Caco-2 (cell line): ENCODE results near the gene C5orf15. TPM values are rescaled to one million over a fixed set of nuclear protein-coding genes. Genes with fewer than 3 reads are reported as not detected.

Source experiments
- BruUV-seq: library from RNA; stranded (reverse); fragments of 400-500 nt; replicated peaks from 2 replicates; lab custom pipeline; 2021; lab: Mats Ljungman, UMichigan
- CTCF ChIA-PET: fragments of 300-600 bp; sonication (Branson Sonifier 250); formaldehyde crosslinking; loops from one replicate; lab custom pipeline; 2022; ENCODE audit warnings: antibody characterized with exemption; lab: Charles Lee
- POLR2A ChIA-PET: fragments of 300-600 bp; sonication (Branson Sonifier 250); formaldehyde crosslinking; loops from one replicate; lab custom pipeline; 2022; ENCODE audit warnings: antibody characterized with exemption; lab: Charles Lee
- DNase-seq, 2 experiments: peaks; one replicate each; pipeline versions ENCODE4 v3.0.0 to v3.0.0-alpha.2; 2020 to 2022
- H3K27me3 ChIP-seq: replicated peaks from 2 replicates; pipeline ENCODE4 v1.6.0; 2011; ENCODE audit warnings: low read length; ENCODE audit not compliant: control insufficient read depth, insufficient read depth
- H3K36me3 ChIP-seq: 2 replicates; pipeline ENCODE4 v1.5.1; 2011; ENCODE audit warnings: low read length; ENCODE audit not compliant: control insufficient read depth, insufficient read depth
- H3K4me1 ChIP-seq: fragments of 250-450 bp; sonication (Bioruptor Pico); 2 replicates; pipeline ENCODE4 v1.5.1; 2020; ENCODE audit warnings: mild to moderate bottlenecking
- H3K4me3 ChIP-seq: 2 replicates; pipeline ENCODE4 v1.5.1; 2011; ENCODE audit warnings: low read depth, mild to moderate bottlenecking, control low read depth, low read length
- H3K9me3 ChIP-seq: fragments of 250-450 bp; sonication (Bioruptor Pico); 2 replicates; pipeline ENCODE4 v1.5.1; 2020; ENCODE audit warnings: mild to moderate bottlenecking, moderate library complexity
- H3K27ac Mint-ChIP-seq: one replicate; pipeline ENCODE4 v1.8.0; 2022; ENCODE audit warnings: mixed read lengths; ENCODE audit not compliant: unreplicated experiment
- H3K27me3 Mint-ChIP-seq: one replicate; pipeline ENCODE4 v1.8.0; 2022; ENCODE audit warnings: mixed read lengths; ENCODE audit not compliant: insufficient read depth, unreplicated experiment
- H3K36me3 Mint-ChIP-seq: one replicate; pipeline ENCODE4 v1.8.0; 2022; ENCODE audit warnings: mild to moderate bottlenecking, mixed read lengths; ENCODE audit not compliant: insufficient read depth, unreplicated experiment
- H3K4me1 Mint-ChIP-seq: one replicate; pipeline ENCODE4 v1.8.0; 2022; ENCODE audit warnings: low read depth, mixed read lengths; ENCODE audit not compliant: unreplicated experiment
- H3K4me3 Mint-ChIP-seq: one replicate; pipeline ENCODE4 v1.8.0; 2022; ENCODE audit warnings: mild to moderate bottlenecking, moderate library complexity, mixed read lengths; ENCODE audit not compliant: unreplicated experiment
- H3K9me3 Mint-ChIP-seq: one replicate; pipeline ENCODE4 v1.8.0; 2022; ENCODE audit warnings: mixed read lengths; ENCODE audit not compliant: unreplicated experiment
- CTCF ChIP-seq, 2 experiments: fragments of 200-600 bp in 1 of 2; IDR thresholded peaks; 1 replicate in 1 of 2; 2 replicates in 1 of 2; pipeline versions ENCODE4 v1.5.1 to v1.8.0; 2011 to 2022; ENCODE audit warnings: antibody characterized with exemption in 1 of 2, control low read depth in 1 of 2, inconsistent platforms in 1 of 2, low read depth in 1 of 2, low read length in 1 of 2, mild to moderate bottlenecking in 1 of 2, moderate library complexity in 1 of 2; ENCODE audit not compliant: insufficient read depth in 1 of 2, severe bottlenecking in 1 of 2, unreplicated experiment in 1 of 2
- intact Hi-C: fragments of 100-400 bp; cut with micrococcal nuclease; formaldehyde crosslinking; loops from one replicate; pipeline ENCODE4 v1.10.0; 2022; ENCODE audit not compliant: unreplicated experiment
- total RNA-seq: library from RNA; stranded (reverse); gene quantifications from 2 replicates; pipeline ENCODE4 v1.2.3, GENCODE V29; 2022

Gene C5orf15
- total RNA-seq, 1 experiment from 2014 or later: 35.6 TPM

- ChIA-PET CTCF (interaction anchor here (1.0 to 1.2 kb wide), 2 partner anchors 15 to 58 kb away, joined by 3 read pairs; no protein-coding TSS in a partner anchor), POLR2A (no interaction called here)
- H3K4me1 ChIP-seq: no peaks in the 10 kb centered on the region
- Mint-ChIP-seq H3K27me3 (no peaks in the 10 kb centered on the region), H3K36me3 (peaks cover 99% of the 10 kb centered on the region), H3K4me3 (no peak overlapping the region), H3K27ac (no peak overlapping the region), H3K9me3 (no peaks in the 10 kb centered on the region), H3K4me1 (no peaks in the 10 kb centered on the region)
- H3K27me3 ChIP-seq: no peaks in the 10 kb centered on the region
- DNase-seq: no peak
- intact Hi-C loops: no loop called here
- H3K4me3 ChIP-seq: no peak overlapping the region
- H3K36me3 ChIP-seq: 0 out of 2 replicates have a peak, but pooled peaks cover 1% of the 10 kb centered on the region
- BruUV-seq: no TSS peak
- peak in 1 of 2 experiments; percentile 12 for TF ChIP-seq CTCF (IDR thresholded peaks at IDR 0.05; ENCODE audit: insufficient read depth in 1 of 2, low read depth in 1 of 2, low read length in 1 of 2, severe bottlenecking in 1 of 2, unreplicated experiment in 1 of 2)
- H3K9me3 ChIP-seq: no peaks in the 10 kb centered on the region
Measured at GRCh38 chr5:133981714-133982113, 13.3 kb upstream of the C5orf15 start.

GRCh38 chr5:133980652-133981051 is 12.2 kb upstream of the C5orf15 start:
- Mint-ChIP-seq H3K9me3 (no peaks in the 10 kb centered on the region), H3K36me3 (peaks cover 99% of the 10 kb centered on the region), H3K4me3 (no peak overlapping the region), H3K4me1 (no peaks in the 10 kb centered on the region), H3K27ac (no peak overlapping the region), H3K27me3 (no peaks in the 10 kb centered on the region)
- Histone ChIP-seq H3K36me3 (0 out of 2 replicates have a peak, but pooled peaks cover 1% of the 10 kb centered on the region), H3K9me3 (no peaks in the 10 kb centered on the region), H3K4me1 (no peaks in the 10 kb centered on the region), H3K4me3 (no peak overlapping the region), H3K27me3 (no peaks in the 10 kb centered on the region)
- no peak for TF ChIP-seq CTCF (IDR thresholded peaks at IDR 0.05; ENCODE audit: insufficient read depth in 1 of 2, low read depth in 1 of 2, low read length in 1 of 2, severe bottlenecking in 1 of 2, unreplicated experiment in 1 of 2)
- intact Hi-C loops: no loop called here
- BruUV-seq: no TSS peak
- ChIA-PET CTCF (interaction anchor here (0.8 to 1.2 kb wide), 2 partner anchors 17 to 46 kb away, joined by 5 to 7 read pairs; no protein-coding TSS in a partner anchor), POLR2A (no interaction called here)
- DNase-seq: no peak

DNA sequence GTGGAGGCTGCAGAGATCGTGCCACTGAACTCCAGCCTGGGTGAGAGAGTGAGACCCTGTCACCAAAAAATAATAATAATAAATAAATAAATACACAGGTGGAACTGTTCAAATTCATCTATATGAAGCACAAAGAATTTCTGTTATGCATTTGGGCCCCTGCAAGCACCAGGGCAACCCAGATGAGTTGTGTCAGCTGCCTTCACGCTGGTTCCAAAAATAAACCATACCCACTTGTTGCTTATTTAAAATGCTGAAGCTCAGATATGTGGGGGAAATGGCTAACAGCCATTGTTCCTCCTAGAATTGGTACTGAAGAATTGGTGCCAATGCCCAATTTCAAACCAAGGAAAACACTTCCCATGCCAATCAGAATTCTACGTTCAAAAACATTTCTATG is 10.5 kb upstream of the C5orf15 start:
- CTCF ChIA-PET: interaction anchor here (0.6 to 1.4 kb wide), 2 partner anchors 27 to 659 kb away, joined by 4 read pairs; no protein-coding TSS in a partner anchor
- BruUV-seq: no TSS peak
- no peak for TF ChIP-seq CTCF (IDR thresholded peaks at IDR 0.05; ENCODE audit: insufficient read depth in 1 of 2, low read depth in 1 of 2, low read length in 1 of 2, severe bottlenecking in 1 of 2, unreplicated experiment in 1 of 2)
- no peak overlapping the region for H3K27ac Mint-ChIP-seq
- no peaks in the 10 kb centered on the region for H3K27me3 Mint-ChIP-seq
- Histone ChIP-seq H3K4me3 (no peak overlapping the region), H3K9me3 (no peaks in the 10 kb centered on the region), H3K27me3 (no peaks in the 10 kb centered on the region), H3K4me1 (no peaks in the 10 kb centered on the region), H3K36me3 (peaks cover 1% of the 10 kb centered on the region; the same call in 1 of the 2 replicates)
- H3K4me1 Mint-ChIP-seq: no peaks in the 10 kb centered on the region
- H3K9me3 Mint-ChIP-seq: no peaks in the 10 kb centered on the region
- intact Hi-C loops: no loop called here
- peaks cover 99% of the 10 kb centered on the region for H3K36me3 Mint-ChIP-seq
- H3K4me3 Mint-ChIP-seq: no peak overlapping the region
- DNase-seq: no peak
- POLR2A ChIA-PET: no interaction called here
